GM15510 (cell line): ENCODE measurements around the gene NR2C2.

Experiments
- POLR2A ChIP-seq: IDR thresholded peaks from 3 replicates; pipeline ENCODE4 v1.6.1; 2011; ENCODE audit warnings: borderline replicate concordance; ENCODE audit not compliant: insufficient read length; ENCODE audit errors: extremely low read depth

Gene NR2C2

DNA sequence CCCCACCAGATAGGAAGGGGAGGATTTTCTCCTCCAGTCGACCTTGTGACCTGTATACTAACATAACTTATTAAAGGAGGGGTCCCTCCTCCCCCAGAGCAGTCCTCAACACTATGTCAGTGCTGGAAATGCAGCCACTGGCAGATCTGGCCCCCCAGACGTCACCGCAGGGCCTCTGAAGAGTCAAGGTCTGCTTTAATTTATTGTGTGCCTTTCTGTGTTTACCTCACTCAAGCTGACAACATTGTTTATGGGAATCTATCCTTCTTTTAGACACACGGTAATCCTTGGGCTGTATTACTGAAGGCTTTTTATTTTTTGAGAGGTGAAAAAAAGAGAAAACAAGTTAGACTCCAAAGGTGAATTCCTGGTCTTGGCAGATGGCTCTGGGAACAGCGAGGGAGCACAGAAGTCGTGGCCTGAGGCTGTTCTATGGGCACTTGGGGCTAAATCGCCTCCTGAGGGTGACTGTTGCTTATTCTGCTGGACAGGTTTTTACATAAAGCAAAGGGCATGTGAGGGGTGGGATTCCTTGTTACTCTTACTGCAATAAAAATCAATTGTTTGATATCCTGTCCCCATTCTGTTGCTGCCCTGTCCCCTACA is 13.5 kb upstream of the NR2C2 start:
- TF ChIP-seq POLR2A, result no peak

DNA sequence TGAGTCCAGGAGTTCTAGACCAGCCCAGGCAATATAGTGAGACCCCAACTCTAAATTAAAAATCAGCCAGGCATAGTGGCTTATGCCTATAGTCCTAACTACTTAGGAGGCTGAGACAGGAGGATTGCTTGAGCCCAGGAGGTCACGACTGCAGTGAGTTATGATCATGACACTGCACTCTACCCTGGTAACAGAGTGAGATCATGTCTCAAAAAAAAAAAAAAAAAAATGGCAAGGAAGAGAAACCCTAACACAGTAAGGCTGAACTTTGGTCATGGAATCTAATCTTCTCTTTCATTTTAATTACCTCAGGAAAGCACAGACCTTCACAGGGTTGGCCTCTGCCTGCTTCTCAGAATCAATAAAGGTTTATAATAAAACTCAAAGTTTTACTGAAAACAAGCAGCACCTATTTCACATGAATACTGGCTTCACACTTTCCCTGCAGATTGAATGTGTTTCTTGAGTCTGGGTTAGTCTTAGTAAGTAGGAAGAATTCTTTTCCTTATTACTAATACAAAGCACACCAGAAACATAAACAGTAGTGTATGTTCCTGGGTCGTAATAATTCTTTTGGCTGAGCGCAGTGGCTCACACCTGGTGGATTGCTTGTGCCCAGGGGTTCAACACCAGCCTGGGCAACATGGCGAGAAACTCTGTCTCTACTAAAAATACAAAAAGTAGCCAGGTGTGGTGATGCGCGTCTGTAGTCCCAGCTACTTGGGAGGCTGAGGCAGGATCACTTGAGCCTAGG is 11.6 kb upstream of the NR2C2 start:
- TF ChIP-seq POLR2A, result no peak

DNA sequence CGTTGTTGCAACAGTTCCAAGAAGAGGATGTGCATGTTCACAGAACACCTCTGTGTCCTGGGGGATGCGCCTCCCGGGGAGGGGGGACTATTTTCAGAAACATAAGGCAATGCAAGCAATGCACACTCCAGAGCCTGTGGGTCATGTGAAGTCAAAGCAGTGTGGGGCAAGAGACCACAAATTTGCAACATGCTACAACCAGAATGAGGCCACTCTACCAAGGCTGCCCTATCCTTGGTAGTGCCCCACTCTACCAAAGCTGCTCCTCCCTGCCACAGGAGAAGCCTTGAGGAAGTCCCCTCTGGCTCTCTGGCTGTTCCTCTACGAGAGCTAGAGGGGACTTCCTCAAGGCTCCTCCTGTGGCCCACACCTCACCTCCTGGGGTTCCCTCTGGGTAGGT is 8.4 kb upstream of the NR2C2 start:
- TF ChIP-seq POLR2A, result no peak

DNA sequence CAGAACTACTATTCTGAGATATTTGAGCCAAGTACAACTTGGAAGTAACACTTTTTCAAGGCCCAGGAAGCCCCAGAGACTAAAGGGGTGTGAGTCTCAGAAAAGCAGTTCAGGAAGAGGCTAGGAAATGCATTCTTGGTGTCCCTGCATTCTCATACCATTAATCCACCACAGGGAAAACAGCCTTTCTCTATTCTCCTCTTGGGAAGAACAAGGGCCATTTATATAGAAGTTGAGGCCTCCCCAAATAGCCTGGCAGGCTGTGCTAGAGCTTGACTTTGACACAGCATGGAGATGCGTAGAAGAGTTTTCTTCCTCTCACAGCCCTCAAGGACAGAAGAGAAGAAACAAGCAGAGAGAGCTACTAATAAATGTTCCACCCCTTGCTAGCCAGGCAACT is 5.5 kb upstream of the NR2C2 start:
- TF ChIP-seq POLR2A, result no peak

DNA sequence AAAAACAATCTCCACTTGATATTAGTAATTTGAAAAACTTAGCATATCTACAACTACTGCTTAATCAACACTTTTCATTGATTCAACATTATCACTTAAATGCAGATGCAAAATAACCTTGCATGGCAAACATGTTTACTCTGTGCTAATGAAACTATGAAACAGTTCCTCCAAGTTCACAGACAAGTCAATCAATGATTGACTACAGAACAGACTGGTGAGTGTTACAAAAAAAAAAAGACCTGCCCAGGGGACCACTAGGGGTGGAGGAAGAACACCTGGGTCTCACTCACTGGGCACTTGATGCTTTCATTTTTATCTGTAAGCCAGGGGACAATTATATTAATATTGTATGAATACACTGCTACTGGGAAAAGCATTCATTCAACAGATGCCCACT is 4.3 kb upstream of the NR2C2 start:
- no peak for TF ChIP-seq POLR2A

DNA sequence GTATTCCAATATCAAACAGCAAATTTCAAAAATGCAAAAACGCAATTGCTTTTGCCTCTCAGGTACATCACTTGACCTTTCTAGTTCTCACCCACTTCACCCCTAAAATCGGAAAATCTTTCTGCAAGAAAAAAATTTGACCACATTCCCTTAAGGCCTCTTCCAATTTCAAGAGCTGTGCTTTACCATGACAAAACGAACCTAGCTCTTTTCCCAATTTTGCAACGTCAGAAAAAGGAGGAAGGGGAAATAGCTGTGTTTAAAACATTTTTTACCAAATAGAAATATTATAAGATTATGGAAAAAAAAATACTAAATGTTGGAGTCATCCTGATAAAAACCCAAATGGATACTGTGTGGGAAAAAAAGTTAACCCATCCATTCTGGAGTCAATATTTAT is 1.1 kb upstream of the NR2C2 start:
- no peak for TF ChIP-seq POLR2A

DNA sequence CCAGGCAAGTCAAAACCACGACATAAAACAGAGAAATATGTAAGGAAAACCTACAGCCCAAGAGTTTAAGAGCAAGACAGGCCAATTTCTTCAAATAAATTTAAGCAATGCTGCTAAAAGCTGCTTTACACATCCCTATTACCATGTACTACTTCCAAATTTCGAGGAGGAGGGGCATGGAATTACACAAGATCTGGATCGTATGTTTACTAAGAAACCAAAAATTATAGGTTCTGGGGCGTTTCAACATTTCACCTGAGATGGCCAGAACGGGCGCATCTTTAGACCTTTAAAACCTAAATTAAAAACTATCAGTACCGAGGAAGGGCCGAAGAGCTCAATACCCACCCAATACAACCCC is 664 bp upstream of the NR2C2 start:
- TF ChIP-seq POLR2A, result no peak

DNA sequence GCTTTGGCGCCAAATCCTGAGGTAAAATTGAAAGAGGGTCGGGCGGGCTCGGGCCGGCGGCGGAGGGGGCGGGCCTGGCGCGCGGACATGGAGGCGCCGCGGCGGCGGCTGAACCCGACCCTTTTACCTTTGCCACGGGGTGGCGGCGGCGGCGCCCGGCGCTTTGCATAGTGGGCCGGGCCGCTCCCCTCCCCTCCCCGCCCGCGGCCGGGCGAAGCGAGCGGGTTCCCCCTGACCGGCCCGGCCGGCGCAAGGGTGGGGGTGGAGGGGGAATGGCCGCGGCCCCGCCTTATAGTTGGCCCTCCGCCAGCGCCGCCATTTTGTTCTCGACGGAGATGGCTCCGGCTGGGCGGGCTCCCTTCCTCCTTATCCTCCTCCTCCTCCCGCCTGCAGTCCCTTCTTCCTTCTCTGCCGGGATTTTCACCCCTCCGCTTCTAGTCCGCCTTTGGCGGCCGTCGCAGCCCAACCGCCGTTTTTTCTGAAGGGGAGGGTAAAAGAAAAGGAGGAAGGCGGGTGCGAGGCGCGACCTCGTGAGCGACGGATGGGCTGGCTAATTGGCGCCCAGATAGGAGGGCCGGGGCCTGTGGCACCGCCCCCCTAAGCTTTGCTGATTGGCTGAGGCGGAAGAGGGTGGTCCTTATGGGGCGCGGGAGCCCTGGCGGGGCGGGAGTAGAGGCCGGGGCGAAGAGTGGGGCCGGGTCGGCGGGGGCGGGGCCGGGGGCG is 664 bp downstream of the NR2C2 start:
- peak; percentile 37 for TF ChIP-seq POLR2A

DNA sequence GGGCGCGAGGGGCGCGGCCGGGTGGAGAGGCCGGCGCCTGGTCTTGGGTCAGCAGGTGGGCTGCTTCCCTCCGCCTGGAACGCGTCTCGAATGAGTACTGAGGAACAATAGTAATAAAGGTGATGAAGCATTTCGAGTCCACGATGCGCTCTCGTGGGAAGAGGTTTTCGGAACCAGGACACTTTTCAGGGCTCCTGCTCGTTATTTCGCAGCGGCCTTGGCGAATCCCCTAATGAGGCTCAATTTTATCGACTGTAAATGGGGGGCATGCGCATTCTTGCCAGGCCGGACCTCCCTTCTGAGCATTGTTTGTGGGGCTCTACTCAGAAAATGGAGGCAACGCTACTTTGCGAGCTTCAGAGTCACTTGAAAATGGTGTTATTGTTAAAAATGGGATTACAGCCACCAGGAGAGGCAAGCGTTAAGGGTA is 1.2 kb downstream of the NR2C2 start:
- TF ChIP-seq POLR2A, result peak; percentile 35

DNA sequence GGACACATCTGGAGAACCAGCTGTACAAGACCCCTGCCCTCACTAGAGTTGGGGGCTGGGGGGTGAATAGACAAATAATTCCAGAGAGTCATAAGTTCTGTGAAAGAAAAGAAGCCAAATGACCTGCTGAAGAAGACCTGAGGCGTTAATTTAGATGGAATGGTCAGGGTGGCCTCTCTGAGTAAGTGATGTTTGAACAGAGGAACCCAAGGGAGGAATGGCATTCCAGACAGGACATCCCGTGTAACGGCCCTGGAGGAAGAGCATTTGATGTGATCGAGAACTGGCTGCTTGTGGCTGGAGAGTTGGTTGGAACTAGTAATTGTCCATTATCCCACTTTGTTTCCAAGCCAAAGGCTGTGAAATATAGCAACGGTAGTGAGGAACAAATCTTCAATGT is 1.7 kb downstream of the NR2C2 start:
- TF ChIP-seq POLR2A, result no peak

DNA sequence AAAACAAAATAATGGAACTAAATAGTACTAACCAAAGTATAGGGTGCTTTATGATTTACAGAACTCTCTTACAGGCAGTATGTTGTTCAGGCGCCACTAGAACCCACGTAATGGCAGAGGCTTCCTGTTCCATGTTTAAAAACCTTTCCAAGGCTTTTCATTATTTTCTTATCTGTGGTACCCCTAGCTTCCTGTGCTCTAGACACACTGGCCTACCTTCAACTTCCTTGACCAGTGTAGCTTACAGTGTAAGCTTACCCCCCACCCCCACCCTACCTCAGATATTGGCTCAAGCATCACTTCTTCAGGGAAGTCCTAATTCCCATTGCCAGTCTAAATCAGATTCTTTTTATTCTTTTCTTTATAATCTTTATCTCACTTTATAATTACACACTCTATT is 2.9 kb downstream of the NR2C2 start:
- TF ChIP-seq POLR2A, result no peak

DNA sequence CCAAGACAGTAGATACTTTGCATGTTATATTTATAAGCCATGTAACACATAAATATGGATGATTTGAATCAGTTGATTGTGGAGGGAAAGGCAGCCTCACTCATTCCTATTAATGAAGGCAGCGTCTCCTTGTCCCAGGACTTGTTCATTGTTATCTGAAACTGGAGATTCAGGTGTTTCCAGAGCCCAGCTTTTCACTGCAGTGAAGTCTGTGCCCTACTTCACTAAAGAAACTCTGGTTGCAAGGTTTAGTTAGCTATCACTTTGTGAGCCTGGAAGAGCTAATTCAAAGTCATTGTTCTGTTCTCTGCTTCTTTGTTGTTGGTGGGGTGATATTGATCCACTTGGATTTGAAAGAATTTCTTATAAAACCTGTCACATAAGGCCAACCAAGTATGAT is 9.8 kb downstream of the NR2C2 start:
- TF ChIP-seq POLR2A, result no peak

DNA sequence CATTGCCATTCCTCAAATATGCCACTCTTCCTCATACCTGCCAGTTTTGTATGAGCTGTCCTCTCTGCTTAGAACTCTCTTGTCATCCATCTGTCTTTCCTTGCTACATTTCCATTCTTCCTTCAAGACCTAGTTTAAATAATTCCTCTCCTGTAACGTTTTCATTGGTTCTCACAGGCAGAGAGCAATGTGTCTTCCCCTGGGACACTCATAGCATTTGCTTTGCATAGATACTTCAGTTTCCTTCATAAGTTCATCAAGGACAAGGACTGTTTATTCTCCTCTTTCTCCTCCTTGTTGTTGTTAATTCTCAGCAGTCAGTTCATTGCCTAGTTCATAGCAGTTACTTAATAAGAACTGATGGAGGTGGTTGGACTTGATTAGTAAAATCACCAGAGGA is 10.5 kb downstream of the NR2C2 start:
- no peak for TF ChIP-seq POLR2A

DNA sequence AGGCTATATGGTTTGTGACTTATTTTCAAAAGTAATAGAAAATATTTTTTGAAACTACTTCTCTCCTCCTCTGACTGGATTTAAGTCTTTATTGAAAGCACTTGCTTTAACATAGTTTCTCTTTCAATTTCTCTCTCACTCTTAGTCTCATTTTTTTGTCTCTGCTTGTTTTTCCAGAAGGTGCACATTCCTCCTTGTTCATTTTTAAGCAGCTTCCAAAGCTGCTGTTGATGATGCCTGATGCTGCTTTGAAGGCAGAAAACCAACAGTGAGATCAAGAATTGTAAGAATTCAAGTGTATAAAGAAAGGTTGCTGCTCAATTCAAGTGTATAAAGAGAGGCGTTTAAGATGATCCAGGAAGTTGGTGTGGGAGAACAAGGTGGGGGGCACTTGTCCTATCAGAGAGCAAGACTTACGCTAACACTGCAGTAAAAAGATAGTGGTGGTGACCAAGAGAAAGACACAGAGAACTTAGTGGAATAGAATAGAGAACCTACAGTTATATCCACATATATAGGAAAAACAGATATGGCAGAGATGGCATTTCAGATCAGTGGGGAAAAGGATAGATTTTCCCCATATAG is 12.1 kb downstream of the NR2C2 start:
- TF ChIP-seq POLR2A, result no peak

DNA sequence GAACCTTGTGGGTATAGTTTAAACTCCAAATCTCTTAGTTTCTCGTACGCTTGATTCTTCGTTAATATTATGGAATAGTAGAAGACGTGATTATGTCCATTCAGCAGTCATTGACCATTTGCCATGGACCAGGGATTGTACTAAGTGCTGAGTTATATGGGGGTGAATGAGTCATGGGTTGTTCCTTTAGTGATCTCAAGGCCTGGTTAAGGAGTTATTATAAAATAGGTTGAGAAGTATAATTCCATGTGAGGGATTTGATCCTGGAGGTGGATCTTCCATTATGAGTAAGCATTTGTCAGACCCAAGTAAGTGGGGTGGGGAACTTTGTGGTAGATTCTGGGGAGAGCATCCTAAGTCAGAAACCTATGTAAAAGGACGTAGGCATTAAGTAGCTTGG is 15.4 kb downstream of the NR2C2 start:
- no peak for TF ChIP-seq POLR2A
